Measurements from ENCODE around the gene GAB2. TPM values are rescaled to one million over a fixed set of nuclear protein-coding genes. Genes with fewer than 3 reads are reported as not detected.
A peak's percentile ranks its signal among the peaks of the same experiment; 100 is the strongest.

The GAB2 gene
- polyA plus RNA-seq, 3 donors from 2014 or later: 1.0 TPM; not detected in 1

- DNase-seq: no peak
- Mint-ChIP-seq H3K4me3 (no peak overlapping the region), H3K36me3 (peaks cover 1 to 11% (median 8%) of the 10 kb centered on the region in 3 donors), H3K27ac (no peak overlapping the region), H3K27me3 (ENCODE audit: low read depth in 3 of 3) (peaks cover 0 to 20% (median 6%) of the 10 kb centered on the region in 3 donors), H3K4me1 (peaks cover 8 to 20% of the 10 kb centered on the region in 2 donors), H3K9me3 (peaks cover 0 to 2% (median 0%) of the 10 kb centered on the region in 6 donors)
Observed at GRCh38 chr11:78423241-78423640, 5.6 kb upstream of the GAB2 start.

GRCh38 chr11:78420796-78421209 is 3.2 kb upstream of the GAB2 start:
- Mint-ChIP-seq H3K27ac (no peak overlapping the region), H3K4me1 (peaks cover 19 to 30% of the 10 kb centered on the region in 2 donors)

GRCh38 chr11:78420255-78420764 is 2.7 kb upstream of the GAB2 start:
- H3K9me3 Mint-ChIP-seq: peaks cover 0 to 2% (median 0%) of the 10 kb centered on the region in 6 donors
- peak in 2 of 3 donors; percentile 22 to 23 for DNase-seq
- peaks cover 0 to 24% (median 10%) of the 10 kb centered on the region in 3 donors for H3K27me3 Mint-ChIP-seq (ENCODE audit: low read depth in 3 of 3)
- peaks cover 19 to 30% of the 10 kb centered on the region in 2 donors for H3K4me1 Mint-ChIP-seq
- H3K27ac Mint-ChIP-seq: peak overlapping the region in 1 of 6 donors; percentile 27
- peak overlapping the region in 4 of 5 donors; percentile 1 to 49 (median 27) for H3K4me3 Mint-ChIP-seq
- H3K36me3 Mint-ChIP-seq: peaks cover 0 to 9% (median 0%) of the 10 kb centered on the region in 3 donors

More at GRCh38 chr11:78420796-78421209, 3.2 kb upstream of the GAB2 start:
- H3K27me3 Mint-ChIP-seq (ENCODE audit: low read depth in 3 of 3): peaks cover 0 to 24% (median 10%) of the 10 kb centered on the region in 3 donors
- H3K9me3 Mint-ChIP-seq: peaks cover 0 to 2% (median 0%) of the 10 kb centered on the region in 6 donors
- no peak for DNase-seq
- H3K4me3 Mint-ChIP-seq: no peak overlapping the region
- H3K36me3 Mint-ChIP-seq: peaks cover 0 to 9% (median 0%) of the 10 kb centered on the region in 3 donors

- Mint-ChIP-seq H3K27me3 (ENCODE audit: low read depth in 3 of 3) (peaks cover 0 to 24% (median 10%) of the 10 kb centered on the region in 3 donors), H3K4me1 (peaks cover 19 to 30% of the 10 kb centered on the region in 2 donors), H3K4me3 (peak overlapping the region in 4 of 5 donors; percentile 16 to 86 (median 85)), H3K9me3 (peaks cover 0 to 2% (median 0%) of the 10 kb centered on the region in 6 donors), H3K36me3 (peaks cover 0 to 9% (median 0%) of the 10 kb centered on the region in 3 donors), H3K27ac (no peak overlapping the region)
- DNase-seq: no peak
Observed at GRCh38 chr11:78419327-78419726, 1.7 kb upstream of the GAB2 start.

- peak overlapping the region; percentile 82 to 86 (median 85) for H3K4me3 Mint-ChIP-seq
- H3K27ac Mint-ChIP-seq: peak overlapping the region in 2 of 6 donors; percentile 32 to 49
- peaks cover 0 to 24% (median 10%) of the 10 kb centered on the region in 3 donors for H3K27me3 Mint-ChIP-seq (ENCODE audit: low read depth in 3 of 3)
- H3K4me1 Mint-ChIP-seq: peaks cover 19 to 30% of the 10 kb centered on the region in 2 donors
- peaks cover 0 to 2% (median 0%) of the 10 kb centered on the region in 6 donors for H3K9me3 Mint-ChIP-seq
- no peak for DNase-seq
- peaks cover 0 to 9% (median 0%) of the 10 kb centered on the region in 3 donors for H3K36me3 Mint-ChIP-seq
Observed at GRCh38 chr11:78418584-78419211, 1.1 kb upstream of the GAB2 start.

GRCh38 chr11:78417888-78418583 is 416 bp upstream of the GAB2 start:
- Mint-ChIP-seq H3K36me3 (peaks cover 0 to 9% (median 0%) of the 10 kb centered on the region in 3 donors), H3K4me3 (peak overlapping the region; percentile 82 to 86 (median 85)), H3K9me3 (peaks cover 0 to 2% (median 0%) of the 10 kb centered on the region in 6 donors), H3K4me1 (peaks cover 19 to 30% of the 10 kb centered on the region in 2 donors), H3K27ac (peak overlapping the region in 4 of 6 donors; percentile 18 to 49 (median 45)), H3K27me3 (ENCODE audit: low read depth in 3 of 3) (peaks cover 0 to 24% (median 10%) of the 10 kb centered on the region in 3 donors)
- peak; percentile 78 to 83 (median 81) for DNase-seq

- Mint-ChIP-seq H3K36me3 (peaks cover 0 to 4% (median 0%) of the 10 kb centered on the region in 3 donors), H3K4me3 (peak overlapping the region; percentile 84 to 89 (median 87)), H3K27ac (peak overlapping the region; percentile 26 to 87 (median 75)), H3K4me1 (peaks cover 19 to 30% of the 10 kb centered on the region in 2 donors), H3K9me3 (no peaks in the 10 kb centered on the region), H3K27me3 (ENCODE audit: low read depth in 3 of 3) (peaks cover 0 to 27% (median 6%) of the 10 kb centered on the region in 3 donors)
- DNase-seq: peak; percentile 66 to 74 (median 67)
Observed at GRCh38 chr11:78416285-78417174, 1.1 kb downstream of the GAB2 start.

- peaks cover 18 to 27% of the 10 kb centered on the region in 2 donors for H3K4me1 Mint-ChIP-seq
- H3K4me3 Mint-ChIP-seq: peak overlapping the region in 2 of 5 donors; percentile 23 to 63
Observed at GRCh38 chr11:78415338-78415737, 2.3 kb downstream of the GAB2 start.

GRCh38 chr11:78414321-78415051 is 3.1 kb downstream of the GAB2 start:
- no peak overlapping the region for H3K4me3 Mint-ChIP-seq
- peak in 1 of 3 donors; percentile 28 for DNase-seq
- H3K27ac Mint-ChIP-seq: no peak overlapping the region
- peaks cover 0 to 14% (median 7%) of the 10 kb centered on the region in 3 donors for H3K27me3 Mint-ChIP-seq (ENCODE audit: low read depth in 3 of 3)
- peaks cover 17 to 23% of the 10 kb centered on the region in 2 donors for H3K4me1 Mint-ChIP-seq
- H3K36me3 Mint-ChIP-seq: peaks cover 0 to 3% (median 0%) of the 10 kb centered on the region in 3 donors
- peaks cover 0 to 2% (median 0%) of the 10 kb centered on the region in 6 donors for H3K9me3 Mint-ChIP-seq

More at GRCh38 chr11:78415338-78415737, 2.3 kb downstream of the GAB2 start:
- H3K36me3 Mint-ChIP-seq: peaks cover 0 to 3% (median 0%) of the 10 kb centered on the region in 3 donors
- H3K27ac Mint-ChIP-seq: no peak overlapping the region
- no peaks in the 10 kb centered on the region for H3K9me3 Mint-ChIP-seq
- peaks cover 0 to 18% (median 6%) of the 10 kb centered on the region in 3 donors for H3K27me3 Mint-ChIP-seq (ENCODE audit: low read depth in 3 of 3)
- no peak for DNase-seq

GRCh38 chr11:78408619-78409018 is 9.0 kb downstream of the GAB2 start:
- H3K4me3 Mint-ChIP-seq: no peak overlapping the region
- H3K27me3 Mint-ChIP-seq (ENCODE audit: low read depth in 3 of 3): peaks cover 0 to 15% (median 8%) of the 10 kb centered on the region in 3 donors
- DNase-seq: no peak
- peaks cover 0 to 4% (median 3%) of the 10 kb centered on the region in 3 donors for H3K36me3 Mint-ChIP-seq
- no peak overlapping the region for H3K27ac Mint-ChIP-seq
- H3K4me1 Mint-ChIP-seq: no peaks in the 10 kb centered on the region
- peaks cover 0 to 2% (median under 1%) of the 10 kb centered on the region in 6 donors for H3K9me3 Mint-ChIP-seq

GRCh38 chr11:78406568-78407196 is 10.9 kb downstream of the GAB2 start:
- DNase-seq: no peak
- H3K9me3 Mint-ChIP-seq: peaks cover 0 to 2% (median under 1%) of the 10 kb centered on the region in 6 donors
- no peak overlapping the region for H3K27ac Mint-ChIP-seq
- H3K27me3 Mint-ChIP-seq (ENCODE audit: low read depth in 3 of 3): peaks cover 0 to 13% (median 8%) of the 10 kb centered on the region in 3 donors
- peaks cover 0 to 4% (median 3%) of the 10 kb centered on the region in 3 donors for H3K36me3 Mint-ChIP-seq
- H3K4me3 Mint-ChIP-seq: no peak overlapping the region
- no peaks in the 10 kb centered on the region for H3K4me1 Mint-ChIP-seq

GRCh38 chr11:78405805-78406204 is 11.8 kb downstream of the GAB2 start:
- peaks cover 0 to 2% (median under 1%) of the 10 kb centered on the region in 6 donors for H3K9me3 Mint-ChIP-seq
- H3K27me3 Mint-ChIP-seq (ENCODE audit: low read depth in 3 of 3): peaks cover 0 to 10% (median 8%) of the 10 kb centered on the region in 3 donors
- no peak overlapping the region for H3K4me3 Mint-ChIP-seq
- no peaks in the 10 kb centered on the region for H3K4me1 Mint-ChIP-seq
- peaks cover 0 to 4% (median 3%) of the 10 kb centered on the region in 3 donors for H3K36me3 Mint-ChIP-seq
- no peak overlapping the region for H3K27ac Mint-ChIP-seq
- no peak for DNase-seq

Data from immature natural killer cell (primary cell).